GM21360 (cell line): ENCODE measurements around the gene PPP1R3A.
A peak's percentile ranks its signal among the peaks of the same experiment; 100 is the strongest.
"Not testable (repeated sequence)": the region's sequence is repeated elsewhere in the genome, so short reads cannot be mapped to it uniquely, and the experiment has no call there.

Source experiments
- ATAC-seq: cut with Tn5 transposase; IDR thresholded peaks from one replicate; pipeline ENCODE4 v1.9.1; 2021; ENCODE audit warnings: mild to moderate bottlenecking, moderate library complexity; ENCODE audit not compliant: unreplicated experiment

The PPP1R3A gene, protein sequence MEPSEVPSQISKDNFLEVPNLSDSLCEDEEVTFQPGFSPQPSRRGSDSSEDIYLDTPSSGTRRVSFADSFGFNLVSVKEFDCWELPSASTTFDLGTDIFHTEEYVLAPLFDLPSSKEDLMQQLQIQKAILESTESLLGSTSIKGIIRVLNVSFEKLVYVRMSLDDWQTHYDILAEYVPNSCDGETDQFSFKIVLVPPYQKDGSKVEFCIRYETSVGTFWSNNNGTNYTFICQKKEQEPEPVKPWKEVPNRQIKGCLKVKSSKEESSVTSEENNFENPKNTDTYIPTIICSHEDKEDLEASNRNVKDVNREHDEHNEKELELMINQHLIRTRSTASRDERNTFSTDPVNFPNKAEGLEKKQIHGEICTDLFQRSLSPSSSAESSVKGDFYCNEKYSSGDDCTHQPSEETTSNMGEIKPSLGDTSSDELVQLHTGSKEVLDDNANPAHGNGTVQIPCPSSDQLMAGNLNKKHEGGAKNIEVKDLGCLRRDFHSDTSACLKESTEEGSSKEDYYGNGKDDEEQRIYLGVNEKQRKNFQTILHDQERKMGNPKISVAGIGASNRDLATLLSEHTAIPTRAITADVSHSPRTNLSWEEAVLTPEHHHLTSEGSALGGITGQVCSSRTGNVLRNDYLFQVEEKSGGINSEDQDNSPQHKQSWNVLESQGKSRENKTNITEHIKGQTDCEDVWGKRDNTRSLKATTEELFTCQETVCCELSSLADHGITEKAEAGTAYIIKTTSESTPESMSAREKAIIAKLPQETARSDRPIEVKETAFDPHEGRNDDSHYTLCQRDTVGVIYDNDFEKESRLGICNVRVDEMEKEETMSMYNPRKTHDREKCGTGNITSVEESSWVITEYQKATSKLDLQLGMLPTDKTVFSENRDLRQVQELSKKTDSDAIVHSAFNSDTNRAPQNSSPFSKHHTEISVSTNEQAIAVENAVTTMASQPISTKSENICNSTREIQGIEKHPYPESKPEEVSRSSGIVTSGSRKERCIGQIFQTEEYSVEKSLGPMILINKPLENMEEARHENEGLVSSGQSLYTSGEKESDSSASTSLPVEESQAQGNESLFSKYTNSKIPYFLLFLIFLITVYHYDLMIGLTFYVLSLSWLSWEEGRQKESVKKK

DNA sequence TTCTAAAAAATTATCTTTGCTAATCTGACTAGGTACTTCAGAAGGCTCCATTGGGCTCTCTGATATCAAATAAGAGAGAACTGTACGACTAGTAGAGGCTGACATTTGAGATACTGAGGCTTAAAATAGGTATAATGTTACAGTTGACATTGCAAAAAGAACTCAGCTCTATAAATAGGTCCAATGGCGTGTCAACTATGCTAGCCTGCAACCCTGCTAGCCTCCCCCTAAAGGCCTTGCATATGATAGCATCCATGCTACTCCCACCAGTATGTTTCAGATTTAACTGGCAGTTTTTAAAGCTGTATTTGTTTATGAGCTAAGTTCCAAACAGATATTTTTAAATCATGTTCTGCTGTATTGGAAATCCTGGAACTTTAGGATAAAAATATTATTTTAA lies at the start of gene PPP1R3A:
Gene PPP1R3A, minus strand, starts transcription at position 64 of the 400 bp plus-strand sequence. Its CDS starts 13 bp downstream, at position 51.
- peak; percentile 60 for ATAC-seq

- no peak for ATAC-seq
Measured at GRCh38 chr7:113963356-113963755, 44.5 kb upstream of the PPP1R3A start.

DNA sequence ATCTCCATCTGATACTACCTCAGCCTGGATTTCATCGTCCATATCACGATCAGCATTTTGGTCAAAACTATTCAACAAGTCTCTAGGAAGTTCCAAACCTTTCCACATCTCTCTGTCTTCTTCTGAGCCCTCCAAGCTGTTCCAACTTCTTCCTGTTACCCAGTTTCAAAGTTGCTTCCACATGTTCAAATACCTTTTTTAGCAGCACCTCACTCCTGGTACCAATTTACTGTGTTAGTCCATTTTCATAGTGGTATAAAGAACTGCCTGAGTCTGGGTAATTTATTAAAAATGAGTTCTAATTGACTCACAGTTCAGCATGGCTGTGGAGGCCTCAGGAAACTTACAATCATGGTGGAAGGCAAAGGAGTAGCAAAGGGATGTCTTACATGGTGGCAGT lies 41.1 kb upstream of the PPP1R3A start:
- ATAC-seq, result no peak

- ATAC-seq, result no peak
Measured at GRCh38 chr7:113955157-113955556, 36.3 kb upstream of the PPP1R3A start.

- no peak for ATAC-seq
Measured at GRCh38 chr7:113953553-113953952, 34.7 kb upstream of the PPP1R3A start.

DNA sequence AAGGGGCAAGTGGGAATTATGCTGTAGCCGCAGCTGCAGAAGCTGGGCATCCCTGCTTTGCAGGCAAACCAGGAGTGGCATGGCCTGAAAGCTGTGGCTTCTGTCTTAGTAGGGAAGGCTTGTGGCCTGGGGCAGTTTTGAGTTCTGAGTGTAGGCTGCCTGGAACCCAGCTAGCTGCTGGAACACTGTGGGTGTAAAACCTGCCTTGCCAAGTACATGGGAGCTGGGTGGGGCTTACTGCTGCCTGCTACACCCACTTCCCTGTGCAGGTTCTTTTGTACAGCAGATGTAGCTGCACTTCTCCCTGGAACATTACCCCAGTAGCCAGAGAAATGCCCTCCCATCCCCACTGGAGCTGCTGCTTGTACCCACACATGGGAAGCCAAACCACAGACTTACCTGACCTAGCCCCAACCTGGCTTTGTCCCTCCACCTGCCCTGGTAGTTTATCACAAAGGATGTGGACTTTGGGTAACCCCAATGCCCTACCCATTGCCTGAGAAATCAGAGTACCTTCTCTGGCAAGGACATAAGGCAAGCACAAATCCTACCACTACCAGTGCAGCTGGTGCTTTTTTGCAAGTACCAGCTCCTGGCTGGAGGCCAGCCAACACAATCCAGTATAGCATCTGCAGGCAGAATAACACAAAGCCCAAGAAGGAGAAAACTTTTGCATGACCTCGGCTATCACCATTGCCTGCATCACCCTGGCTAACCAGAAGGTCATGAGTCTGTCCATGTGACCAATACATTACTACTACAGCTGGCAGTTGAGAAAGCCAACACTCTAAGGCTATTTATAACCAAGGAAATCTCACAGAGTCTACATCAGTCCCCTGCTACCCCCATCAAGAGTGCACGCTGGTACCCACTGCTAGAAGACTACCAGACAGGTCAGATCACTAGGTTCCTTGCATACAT lies 26.5 kb upstream of the PPP1R3A start:
- ATAC-seq, result no peak

DNA sequence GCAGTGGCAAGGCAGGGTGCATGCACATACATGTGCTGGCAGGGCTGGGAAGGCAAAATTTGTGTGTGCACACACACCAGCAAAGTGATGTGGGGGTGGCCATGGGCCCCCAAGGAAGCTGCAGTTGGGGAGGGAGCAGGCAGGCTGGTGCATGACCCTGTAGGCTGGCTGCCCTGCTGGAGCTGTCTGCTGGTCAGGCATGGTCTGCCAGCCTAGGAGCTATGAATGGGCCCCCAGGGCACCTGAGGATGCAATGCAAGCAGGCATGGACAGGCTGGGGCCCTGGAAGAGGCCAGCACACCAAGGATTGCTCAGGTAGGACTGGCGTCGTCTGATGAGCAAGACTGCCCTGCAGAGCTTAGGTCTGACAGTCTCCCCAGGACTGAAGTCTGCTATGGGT lies 18.2 kb upstream of the PPP1R3A start:
- ATAC-seq, result no peak

GRCh38 chr7:113936535-113936934 lies 17.7 kb upstream of the PPP1R3A start:
- ATAC-seq, result no peak

DNA sequence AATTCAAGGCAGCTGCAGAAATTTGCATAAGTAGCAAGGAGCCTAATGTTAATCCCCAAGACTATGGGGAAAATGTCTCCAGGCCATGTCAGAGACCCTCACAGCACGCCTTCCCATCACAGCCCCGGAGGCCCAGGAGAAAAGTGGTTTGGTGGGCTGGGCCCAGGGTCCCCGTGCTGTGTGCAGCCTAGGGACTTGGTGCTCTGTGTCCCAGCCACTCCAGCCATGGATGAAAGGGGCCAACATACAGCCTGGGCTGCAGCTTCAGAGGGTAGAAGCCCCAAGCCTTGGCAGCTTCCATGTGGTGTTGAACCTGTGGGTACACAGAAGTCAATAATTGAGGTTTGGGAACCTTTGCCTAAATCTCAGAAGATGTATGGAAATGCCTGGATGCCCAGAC lies 10.6 kb upstream of the PPP1R3A start:
- not testable (repeated sequence) for ATAC-seq

- ATAC-seq, result no peak
Measured at GRCh38 chr7:113928112-113928511, 9.3 kb upstream of the PPP1R3A start.

GRCh38 chr7:113922049-113922448 lies 3.2 kb upstream of the PPP1R3A start:
- no peak for ATAC-seq

DNA sequence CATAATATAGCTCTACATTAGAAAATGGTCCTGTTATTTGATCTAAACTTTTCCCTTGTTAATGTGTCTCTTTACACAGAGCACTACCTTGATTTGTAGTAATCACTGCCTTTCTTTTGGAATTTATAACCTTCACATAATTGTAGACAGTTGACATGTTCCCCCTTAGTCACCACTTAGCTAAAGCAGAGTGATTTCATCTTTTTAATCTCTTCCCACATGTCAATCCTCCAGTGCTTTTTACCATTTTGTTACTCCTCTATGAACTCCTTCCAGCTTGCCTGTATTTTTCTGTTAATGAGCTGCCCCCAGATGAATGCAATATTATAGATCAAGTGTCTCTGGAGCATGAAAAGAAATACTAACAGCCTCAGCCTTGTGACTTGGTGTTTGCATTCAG lies 2.6 kb upstream of the PPP1R3A start:
- ATAC-seq, result no peak

DNA sequence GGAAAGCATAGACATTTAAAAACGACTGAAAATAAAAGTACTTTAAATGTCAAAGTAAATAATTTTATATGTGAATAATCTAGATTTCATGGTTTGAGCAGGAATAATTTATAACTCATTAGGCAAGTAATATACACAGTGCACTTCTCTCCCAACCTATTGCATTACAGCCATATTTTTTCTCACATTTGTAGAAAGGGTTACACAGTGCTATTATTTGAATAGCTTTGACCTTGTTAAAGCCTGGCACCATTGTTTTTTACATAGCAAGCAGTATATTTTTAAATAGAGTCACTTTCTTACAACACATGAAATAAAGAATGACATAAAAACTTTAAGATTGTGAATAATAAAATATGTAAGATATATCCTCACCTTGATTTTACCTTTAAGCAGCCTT lies 969 bp downstream of the PPP1R3A start:
- no peak for ATAC-seq

DNA sequence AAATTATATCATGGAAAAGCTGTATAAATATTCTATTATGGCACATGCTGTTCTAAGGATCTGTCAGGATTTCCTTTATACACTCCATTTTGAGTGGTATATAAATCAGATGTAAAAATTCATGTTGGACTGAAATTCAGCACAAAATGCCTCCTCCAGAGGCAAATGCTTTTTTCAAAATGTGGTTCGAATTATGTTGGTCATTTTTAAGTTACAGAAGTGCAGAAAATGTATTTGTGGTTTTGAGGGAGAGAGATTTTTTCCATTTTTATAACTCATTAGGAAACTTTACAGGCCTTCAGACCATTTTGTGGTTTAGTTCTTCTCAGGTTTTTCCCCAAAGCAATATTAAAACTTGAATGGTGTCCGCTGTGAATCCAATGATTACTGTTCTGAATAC lies 2.9 kb downstream of the PPP1R3A start:
- ATAC-seq, result no peak

GRCh38 chr7:113912876-113913275 lies 5.9 kb downstream of the PPP1R3A start:
- ATAC-seq, result no peak

- no peak for ATAC-seq
Measured at GRCh38 chr7:113907617-113908016, 11.2 kb downstream of the PPP1R3A start.

GRCh38 chr7:113904521-113904920 lies 14.3 kb downstream of the PPP1R3A start:
- ATAC-seq, result no peak

GRCh38 chr7:113892818-113893217 lies 26.0 kb downstream of the PPP1R3A start:
- ATAC-seq, result no peak

- ATAC-seq, result no peak
Measured at GRCh38 chr7:113891828-113892227, 27.0 kb downstream of the PPP1R3A start.

GRCh38 chr7:113891031-113891350 lies 27.8 kb downstream of the PPP1R3A start:
- no peak for ATAC-seq
